ENCODE results near the gene THAP10. TPM values are rescaled to one million over a fixed set of nuclear protein-coding genes. Genes with fewer than 3 reads are reported as not detected.

THAP10 gene
- total and polyA plus RNA-seq, 2 donors (not counting 1 experiment from before 2014, with no cell fraction given) = 0.07 to 0.37 TPM

- Histone ChIP-seq H3K4me1 (ENCODE audit: control insufficient read depth in 2 of 2, insufficient read depth in 2 of 2, low read length in 2 of 2) (no peaks in the 10 kb centered on the region), H4K20me1 (ENCODE audit: control insufficient read depth, insufficient read depth, low read length, poor library complexity, severe bottlenecking) (no peaks in the 10 kb centered on the region), H3K9ac (ENCODE audit: low read length) (no peak overlapping the region), H3K27ac (ENCODE audit: low read length in 2 of 2) (no peak overlapping the region), H2AFZ (ENCODE audit: insufficient read depth, low read depth, low read length, poor library complexity, severe bottlenecking) (no peak overlapping the region), H3K4me3 (ENCODE audit: control extremely low read depth in 1 of 5, extremely low read depth in 1 of 5, insufficient read depth in 1 of 5, low read depth in 2 of 5, low read length in 4 of 5) (no peak overlapping the region), H3K27me3 (replicated peaks in 1 of 4; ENCODE audit: control extremely low read depth in 1 of 4, control insufficient read depth in 3 of 4, insufficient read depth in 4 of 4, low read length in 3 of 4) (peaks cover 0 to 3% (median 0%) of the 10 kb centered on the region in 4 experiments), H3K9me3 (ENCODE audit: control extremely low read depth in 1 of 3, control insufficient read depth in 2 of 3, insufficient read depth in 1 of 3, low read length in 2 of 3) (no peaks in the 10 kb centered on the region), H3K36me3 (replicated peaks in 1 of 2; ENCODE audit: control extremely low read depth in 1 of 2, control insufficient read depth in 1 of 2, extremely low read depth in 1 of 2, insufficient read depth in 2 of 2, low read length in 1 of 2) (no peaks in the 10 kb centered on the region), H3K79me2 (ENCODE audit: control insufficient read depth, insufficient read depth, low read length) (no peaks in the 10 kb centered on the region), H3K4me2 (replicated peaks; ENCODE audit: low read depth, low read length, poor library complexity, severe bottlenecking) (no peak overlapping the region)
- Mint-ChIP-seq H3K4me3 (no peak overlapping the region), H3K4me1 (no peaks in the 10 kb centered on the region), H3K9me3 (ENCODE audit: insufficient read depth) (no peaks in the 10 kb centered on the region), H3K27ac (no peak overlapping the region), H3K27me3 (peaks cover 16% of the 10 kb centered on the region)
- TF ChIP-seq EZH2 (IDR thresholded peaks at IDR 0.05; ENCODE audit: borderline replicate concordance, insufficient read depth, low read depth, low read length, poor library complexity, severe bottlenecking) (no peak), CTCF (IDR thresholded peaks at IDR 0.05) (no peak)
- ATAC-seq (ENCODE audit: low read depth) (no peak), DNase-seq (no peak)
- POLR2A ChIA-PET = no interaction called here
- CTCF ChIA-PET = interaction anchor here (2.6 kb wide), 1 partner anchor 10 kb away, joined by 14 read pairs; no protein-coding TSS in a partner anchor
- 36% methylated on average over 1 of the region's 2 CpGs for WGBS (ENCODE audit: insufficient coverage)
- intact Hi-C loops (cut with micrococcal nuclease) = no loop called here
Observed at GRCh38 chr15:70834999-70835398, 57.2 kb downstream of the THAP10 start.

DNA sequence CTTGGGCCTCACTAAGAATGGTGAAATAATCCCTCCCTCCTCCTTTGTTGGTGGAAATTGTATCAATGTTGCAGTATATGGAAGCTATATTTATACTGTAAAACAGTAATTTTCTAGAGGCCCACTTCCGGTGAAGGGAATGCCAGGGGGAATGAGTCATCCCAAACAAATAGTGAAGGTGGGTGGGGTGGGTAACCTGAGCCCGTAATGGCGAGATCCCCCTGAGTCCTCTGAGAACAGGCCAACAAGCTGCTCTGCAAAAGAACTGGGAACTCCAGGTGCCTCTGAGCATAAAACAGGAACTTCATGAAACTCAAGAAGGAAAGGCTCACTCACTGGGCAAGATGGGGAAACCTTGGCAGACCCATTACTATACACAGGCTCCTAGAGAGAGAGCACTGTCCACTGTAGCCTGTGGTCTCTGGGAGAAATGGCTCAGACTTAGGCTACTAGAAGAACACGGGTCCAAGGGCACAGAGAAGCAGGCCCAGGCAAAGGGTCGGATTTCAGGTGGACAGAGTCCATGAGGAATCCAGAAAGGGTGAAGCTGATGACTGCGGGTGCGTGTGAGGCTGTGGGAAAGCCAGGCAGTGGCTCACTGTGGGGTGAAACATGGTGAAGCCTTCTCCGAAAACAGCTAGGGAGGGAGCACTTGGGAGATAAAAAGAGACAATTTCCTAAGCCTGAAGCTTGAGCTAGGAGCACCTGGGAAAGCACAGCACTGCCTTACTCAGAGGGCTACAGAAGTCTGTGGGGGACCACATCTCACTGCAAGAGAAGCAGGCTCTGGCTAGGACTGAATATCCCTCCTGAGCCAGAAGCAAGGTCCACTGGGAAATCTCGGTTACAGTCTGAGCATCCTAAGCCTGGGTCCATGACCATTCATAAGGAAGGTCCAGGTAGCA lies 58.1 kb downstream of the THAP10 start:
- Histone ChIP-seq H3K4me3 (ENCODE audit: control extremely low read depth in 1 of 5, extremely low read depth in 1 of 5, insufficient read depth in 1 of 5, low read depth in 2 of 5, low read length in 4 of 5) (no peak overlapping the region), H3K4me2 (replicated peaks; ENCODE audit: low read depth, low read length, poor library complexity, severe bottlenecking) (no peak overlapping the region), H3K36me3 (replicated peaks in 1 of 2; ENCODE audit: control extremely low read depth in 1 of 2, control insufficient read depth in 1 of 2, extremely low read depth in 1 of 2, insufficient read depth in 2 of 2, low read length in 1 of 2) (no peaks in the 10 kb centered on the region), H3K9me3 (ENCODE audit: control extremely low read depth in 1 of 3, control insufficient read depth in 2 of 3, insufficient read depth in 1 of 3, low read length in 2 of 3) (no peaks in the 10 kb centered on the region), H3K4me1 (ENCODE audit: control insufficient read depth in 2 of 2, insufficient read depth in 2 of 2, low read length in 2 of 2) (no peaks in the 10 kb centered on the region), H3K79me2 (ENCODE audit: control insufficient read depth, insufficient read depth, low read length) (no peaks in the 10 kb centered on the region), H3K9ac (ENCODE audit: low read length) (no peak overlapping the region), H2AFZ (ENCODE audit: insufficient read depth, low read depth, low read length, poor library complexity, severe bottlenecking) (no peak overlapping the region), H3K27ac (ENCODE audit: low read length in 2 of 2) (no peak overlapping the region), H3K27me3 (replicated peaks in 1 of 4; ENCODE audit: control extremely low read depth in 1 of 4, control insufficient read depth in 3 of 4, insufficient read depth in 4 of 4, low read length in 3 of 4) (peaks cover 0 to 5% (median 0%) of the 10 kb centered on the region in 4 experiments), H4K20me1 (ENCODE audit: control insufficient read depth, insufficient read depth, low read length, poor library complexity, severe bottlenecking) (no peaks in the 10 kb centered on the region)
- WGBS (ENCODE audit: insufficient coverage) = 68% methylated on average over 9 of the region's 9 CpGs
- DNase-seq (no peak), ATAC-seq (ENCODE audit: low read depth) (no peak)
- Mint-ChIP-seq H3K27me3 (peaks cover 20% of the 10 kb centered on the region), H3K27ac (no peak overlapping the region), H3K9me3 (ENCODE audit: insufficient read depth) (no peaks in the 10 kb centered on the region), H3K4me1 (no peaks in the 10 kb centered on the region), H3K4me3 (no peak overlapping the region)
- no peak for TF ChIP-seq EZH2 (IDR thresholded peaks at IDR 0.05; ENCODE audit: borderline replicate concordance, insufficient read depth, low read depth, low read length, poor library complexity, severe bottlenecking)
- TF ChIP-seq CTCF (IDR thresholded peaks at IDR 0.05) = no peak
- CTCF ChIA-PET = interaction anchor here (0.5 to 2.6 kb wide), 3 partner anchors 9 to 49 kb away, joined by 4 to 14 read pairs (median 4); no protein-coding TSS in a partner anchor
- intact Hi-C loops (cut with micrococcal nuclease) = no loop called here
- POLR2A ChIA-PET = no interaction called here

Data from B cell (primary cell).